Esophagus muscularis mucosa (tissue), 2 donors: ENCODE measurements around the gene CUL7.

Experiments
- POLR2A ChIP-seq: fragments of 450-650 bp; IDR thresholded peaks from one replicate; pipeline ENCODE4 v1.6.1; 2017; ENCODE audit warnings: antibody characterized with exemption, moderate library complexity, mild to moderate bottlenecking, low read depth
- POLR2AphosphoS5 ChIP-seq, 2 donors: sonication (generic); formaldehyde crosslinking; IDR thresholded peaks; one replicate each; pipeline ENCODE4 v1.6.1; 2017; ENCODE audit warnings: antibody characterized with exemption in 2 of 2

DNA sequence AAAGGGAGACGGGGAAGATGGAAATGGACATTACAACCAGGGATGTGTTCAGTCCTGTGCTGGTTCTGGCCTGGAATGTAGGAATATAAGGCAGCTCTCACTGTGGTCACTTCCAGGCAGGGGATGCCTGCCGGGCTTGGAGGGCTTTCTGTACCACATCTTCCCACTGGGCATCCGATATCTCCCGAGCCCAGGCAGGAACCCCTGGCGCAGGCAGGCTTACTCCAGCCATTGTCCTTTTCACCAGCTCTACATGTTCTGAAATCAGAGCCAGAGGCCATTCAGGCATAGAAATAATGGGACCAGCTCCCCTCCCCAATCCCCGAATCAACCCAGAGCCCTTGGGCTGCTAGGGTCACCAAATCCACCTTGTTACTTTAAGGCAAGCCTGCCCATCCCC, 41.3 kb downstream of the CUL7 start:
- TF ChIP-seq POLR2AphosphoS5 (IDR thresholded peaks at IDR 0.05) (no peak), POLR2A (no peak)
